HEK293T (cell line): ENCODE results near the gene MGMT.

Experiments
- ELF4 ChIP-seq: fragments of 450-650 bp; IDR thresholded peaks from 2 replicates; pipeline ENCODE4 v1.6.1; 2017; ENCODE audit warnings: antibody characterized with exemption
- FOXA1 ChIP-seq: fragments of 450-650 bp; IDR thresholded peaks from 2 replicates; pipeline ENCODE4 v1.6.1; 2016; ENCODE audit warnings: mild to moderate bottlenecking
- L3MBTL2 ChIP-seq: fragments of 450-650 bp; conservative IDR thresholded peaks from 2 replicates; pipeline ENCODE4 v1.6.1; 2016; ENCODE audit warnings: mild to moderate bottlenecking
- PKNOX1 ChIP-seq: fragments of 450-650 bp; IDR thresholded peaks from 2 replicates; pipeline ENCODE4 v1.6.1; 2016
- SP1 ChIP-seq: fragments of 450-650 bp; IDR thresholded peaks from 2 replicates; pipeline ENCODE4 v1.6.1; 2017
- ZNF384 ChIP-seq: fragments of 450-650 bp; IDR thresholded peaks from 2 replicates; pipeline ENCODE4 v1.6.1; 2016

- no peak for TF ChIP-seq ZNF384
- TF ChIP-seq PKNOX1, result no peak
- TF ChIP-seq ELF4, result no peak
- no peak for TF ChIP-seq L3MBTL2
- TF ChIP-seq FOXA1, result no peak
- no peak for TF ChIP-seq SP1
Measured at GRCh38 chr10:129560361-129560760, 93.3 kb downstream of the MGMT start.
